ENCODE measurements around the gene WNK2.
"Not testable (repeated sequence)": the region's sequence is repeated elsewhere in the genome, so short reads cannot be mapped to it uniquely, and the experiment has no call there.

WNK2 gene

GRCh38 chr9:93323446-93323954 lies 139.6 kb downstream of the WNK2 start:
- in situ Hi-C loops (cut with HindIII; ENCODE audit: low pct_ligation_motif_present, low pct_unique_long_range_greater_than_20kb, low sequenced_read_pairs) = not testable (repeated sequence)

GRCh38 chr9:93324191-93324834 lies 140.4 kb downstream of the WNK2 start:
- in situ Hi-C loops (cut with HindIII; ENCODE audit: low pct_ligation_motif_present, low pct_unique_long_range_greater_than_20kb, low sequenced_read_pairs) = no loop called here
- DNase-seq = no peak

More at GRCh38 chr9:93323446-93323954, 139.6 kb downstream of the WNK2 start:
- DNase-seq = not testable (repeated sequence)

GRCh38 chr9:93325307-93326035 lies 141.5 kb downstream of the WNK2 start:
- DNase-seq = no peak
- in situ Hi-C loops (cut with HindIII; ENCODE audit: low pct_ligation_motif_present, low pct_unique_long_range_greater_than_20kb, low sequenced_read_pairs) = no loop called here

DNA sequence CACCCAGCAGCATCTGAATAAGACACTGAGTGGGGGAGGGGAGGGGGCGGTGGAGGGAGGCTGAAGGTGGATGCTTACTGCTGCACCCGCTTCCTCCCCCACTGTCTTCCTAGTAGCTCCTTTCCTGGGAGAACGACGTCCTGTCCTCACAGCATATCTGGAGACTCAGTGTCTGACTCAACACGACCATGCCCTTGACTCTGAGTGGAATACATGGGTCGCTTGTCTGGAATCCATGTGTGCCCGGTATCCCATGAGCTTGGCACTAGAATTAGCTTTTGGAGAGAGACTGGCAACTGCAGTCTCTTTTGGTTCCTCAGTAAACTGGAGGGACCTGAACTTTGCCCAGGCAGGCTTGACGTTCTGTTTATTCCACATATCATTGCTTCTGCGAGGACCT lies 142.1 kb downstream of the WNK2 start:
- in situ Hi-C loops (cut with HindIII; ENCODE audit: low pct_ligation_motif_present, low pct_unique_long_range_greater_than_20kb, low sequenced_read_pairs) = no loop called here
- no peak for DNase-seq

- no peak for DNase-seq
- in situ Hi-C loops (cut with HindIII; ENCODE audit: low pct_ligation_motif_present, low pct_unique_long_range_greater_than_20kb, low sequenced_read_pairs) = no loop called here
Observed at GRCh38 chr9:93326654-93327053, 142.7 kb downstream of the WNK2 start.

- in situ Hi-C loops (cut with HindIII; ENCODE audit: low pct_ligation_motif_present, low pct_unique_long_range_greater_than_20kb, low sequenced_read_pairs) = no loop called here
- DNase-seq = no peak
Observed at GRCh38 chr9:93329629-93330280, 145.8 kb downstream of the WNK2 start.

DNA sequence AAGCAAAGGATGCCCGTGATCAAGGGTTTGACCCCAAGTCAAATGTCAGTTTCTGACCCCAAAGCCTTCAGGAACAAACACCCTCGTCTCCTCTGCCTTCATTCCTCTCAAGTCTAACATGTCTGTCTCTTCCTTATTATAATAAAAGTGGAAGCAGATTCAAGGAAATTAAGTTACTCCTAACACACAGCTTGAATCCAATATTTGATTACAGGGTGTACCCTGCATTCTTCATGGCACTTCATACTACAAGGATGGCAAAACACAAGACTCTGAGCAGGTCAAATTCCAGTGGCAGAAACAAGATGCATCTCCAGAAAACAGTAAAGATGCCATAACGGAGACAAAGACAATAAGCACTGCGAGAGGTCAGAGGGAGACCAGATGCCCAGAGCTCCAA lies 148.4 kb downstream of the WNK2 start:
- in situ Hi-C loops (cut with HindIII; ENCODE audit: low pct_ligation_motif_present, low pct_unique_long_range_greater_than_20kb, low sequenced_read_pairs) = no loop called here
- DNase-seq = no peak

GRCh38 chr9:93336720-93337119 lies 152.8 kb downstream of the WNK2 start:
- in situ Hi-C loops (cut with HindIII; ENCODE audit: low pct_ligation_motif_present, low pct_unique_long_range_greater_than_20kb, low sequenced_read_pairs) = no loop called here
- no peak for DNase-seq

DNA sequence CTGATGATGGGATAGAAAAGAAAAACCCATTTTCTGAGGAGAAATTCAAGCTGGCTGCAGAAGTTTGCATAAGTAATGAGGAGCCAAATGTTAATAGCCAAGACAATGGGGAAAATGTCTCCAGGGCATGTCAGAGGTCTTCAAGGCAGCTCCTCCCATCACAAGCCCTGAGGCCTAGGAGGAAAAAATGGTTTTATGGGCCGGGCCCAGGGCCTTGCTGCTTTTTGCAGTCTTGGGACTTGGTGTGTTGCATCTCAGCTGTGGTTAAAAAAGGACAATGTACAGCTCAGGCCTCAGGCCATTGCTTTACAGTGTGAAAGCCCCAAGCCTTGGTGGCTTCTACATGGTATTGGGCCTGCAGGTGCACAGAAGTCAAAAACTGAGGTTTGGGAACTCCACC lies 154.3 kb downstream of the WNK2 start:
- DNase-seq; in situ Hi-C loops (cut with HindIII; ENCODE audit: low pct_ligation_motif_present, low pct_unique_long_range_greater_than_20kb, low sequenced_read_pairs): not testable (repeated sequence)

GRCh38 chr9:93340091-93340490 lies 156.2 kb downstream of the WNK2 start:
- in situ Hi-C loops (cut with HindIII; ENCODE audit: low pct_ligation_motif_present, low pct_unique_long_range_greater_than_20kb, low sequenced_read_pairs) = no loop called here
- no peak for DNase-seq

- in situ Hi-C loops (cut with HindIII; ENCODE audit: low pct_ligation_motif_present, low pct_unique_long_range_greater_than_20kb, low sequenced_read_pairs); DNase-seq: not testable (repeated sequence)
Observed at GRCh38 chr9:93341820-93342219, 157.9 kb downstream of the WNK2 start.

DNA sequence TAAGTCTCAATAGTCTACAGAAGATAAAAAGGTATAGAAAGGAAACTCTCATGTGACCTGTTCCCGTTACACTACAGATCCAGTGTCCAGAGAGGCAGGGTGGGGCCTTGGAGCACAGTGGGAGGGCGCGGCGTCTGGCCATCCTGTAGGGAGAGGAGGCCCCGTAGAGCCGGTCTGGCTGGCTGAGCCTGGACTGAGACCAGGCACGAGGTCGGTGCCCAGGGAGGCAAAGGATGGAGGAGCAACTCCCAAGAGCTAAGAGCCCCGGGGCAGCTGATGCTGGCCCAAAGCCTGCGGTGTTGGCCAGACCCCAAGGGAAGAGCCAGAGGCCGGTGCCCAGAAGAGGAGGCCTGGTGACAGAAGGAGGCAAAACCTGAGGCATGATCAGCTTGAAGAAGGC lies 158.5 kb downstream of the WNK2 start:
- in situ Hi-C loops (cut with HindIII; ENCODE audit: low pct_ligation_motif_present, low pct_unique_long_range_greater_than_20kb, low sequenced_read_pairs); DNase-seq: not testable (repeated sequence)

DNA sequence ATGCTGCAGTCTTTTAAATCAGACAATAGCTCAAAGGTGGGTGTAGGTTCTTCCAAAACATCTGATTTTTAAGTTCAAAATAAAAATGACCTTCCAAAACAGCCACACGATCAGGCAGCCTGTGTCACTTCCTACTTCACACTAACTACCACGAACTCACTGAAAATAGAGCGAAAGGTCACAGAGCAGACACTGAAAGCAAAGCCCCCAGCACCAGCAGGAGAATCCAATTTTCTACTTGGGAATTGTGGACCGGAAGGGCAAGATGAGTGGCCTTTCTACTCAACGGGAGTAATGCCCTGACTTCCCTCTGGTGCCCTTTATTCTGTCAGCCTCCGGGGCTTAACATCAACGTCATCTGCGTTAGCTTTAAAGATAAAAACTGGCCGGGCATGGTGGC lies 159.7 kb downstream of the WNK2 start:
- DNase-seq = no peak
- in situ Hi-C loops (cut with HindIII; ENCODE audit: low pct_ligation_motif_present, low pct_unique_long_range_greater_than_20kb, low sequenced_read_pairs) = no loop called here

DNA sequence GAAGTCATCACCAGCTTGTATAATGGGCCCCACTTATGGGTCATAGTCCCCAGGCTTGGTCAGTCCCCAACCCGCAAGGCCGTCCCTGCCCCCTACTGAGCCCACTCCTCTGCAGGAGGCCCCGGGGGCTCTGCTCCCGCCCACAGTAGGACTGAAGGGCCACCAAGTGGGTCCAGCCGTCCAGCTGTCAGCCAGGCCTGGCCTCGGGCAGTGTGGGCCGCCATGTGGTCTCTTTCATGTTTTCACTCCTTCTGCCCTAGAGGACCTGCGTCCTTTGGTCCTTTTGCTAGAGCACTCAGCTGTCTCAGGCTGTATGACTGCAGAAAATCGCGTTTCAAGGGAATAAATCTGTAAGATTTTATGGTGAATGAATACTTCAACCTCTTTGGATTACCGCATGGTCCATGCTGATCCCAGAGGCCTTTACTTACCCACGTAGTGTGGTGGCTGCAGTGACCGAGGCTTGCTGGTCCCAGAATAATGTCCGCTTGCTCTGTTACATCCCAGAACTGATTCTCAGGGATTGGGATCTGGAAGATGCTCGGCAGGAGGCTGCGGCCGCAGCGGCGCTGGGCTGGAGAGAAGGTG lies 161.8 kb downstream of the WNK2 start:
- no peak for DNase-seq
- in situ Hi-C loops (cut with HindIII; ENCODE audit: low pct_ligation_motif_present, low pct_unique_long_range_greater_than_20kb, low sequenced_read_pairs) = no loop called here

- no peak for DNase-seq
- in situ Hi-C loops (cut with HindIII; ENCODE audit: low pct_ligation_motif_present, low pct_unique_long_range_greater_than_20kb, low sequenced_read_pairs) = no loop called here
Observed at GRCh38 chr9:93346231-93347112, 162.5 kb downstream of the WNK2 start.

- in situ Hi-C loops (cut with HindIII; ENCODE audit: low pct_ligation_motif_present, low pct_unique_long_range_greater_than_20kb, low sequenced_read_pairs); DNase-seq: not testable (repeated sequence)
Observed at GRCh38 chr9:93347371-93347975, 163.5 kb downstream of the WNK2 start.

DNA sequence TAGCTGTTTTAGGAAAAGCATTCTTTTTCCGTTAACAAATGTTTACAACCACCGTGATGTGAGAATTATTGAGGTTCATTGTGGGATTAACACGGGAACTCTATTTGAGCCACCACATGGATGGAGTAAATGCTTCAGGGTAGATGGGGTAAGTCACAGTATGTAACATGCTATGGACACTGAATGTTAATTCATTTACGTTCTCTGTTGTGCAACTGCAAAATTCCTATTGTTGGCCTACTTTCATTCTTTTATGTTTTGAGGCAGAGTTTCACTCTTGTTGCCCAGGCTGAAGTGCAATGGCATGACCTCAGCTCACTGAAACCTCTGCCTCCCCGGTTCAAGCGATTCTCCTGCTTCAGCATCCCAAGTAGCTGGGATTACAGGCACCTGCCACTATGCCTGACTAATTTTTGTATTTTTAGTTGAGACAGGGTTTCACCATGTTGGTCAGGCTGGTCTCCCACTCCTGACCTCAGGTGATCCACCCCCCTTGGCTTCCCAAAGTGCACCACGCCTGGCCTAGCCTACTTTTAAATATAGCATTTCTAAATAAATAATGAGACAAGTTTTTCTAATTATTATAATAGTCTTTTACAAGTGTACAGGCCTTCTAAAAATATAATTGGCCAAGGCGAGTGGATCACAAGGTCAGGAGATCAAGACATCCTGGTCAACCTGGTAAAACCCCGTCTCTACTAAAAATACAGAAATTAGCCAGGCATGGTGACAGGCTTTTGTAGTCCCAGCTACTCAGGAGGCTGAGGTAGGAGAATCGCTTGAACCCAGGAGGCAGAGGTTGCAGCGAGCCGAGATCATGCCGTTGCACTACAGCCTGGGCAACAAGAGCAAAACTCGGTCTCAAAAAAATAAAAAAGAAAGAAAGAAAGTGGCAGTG lies 169.7 kb downstream of the WNK2 start:
- in situ Hi-C loops (cut with HindIII; ENCODE audit: low pct_ligation_motif_present, low pct_unique_long_range_greater_than_20kb, low sequenced_read_pairs); DNase-seq: not testable (repeated sequence)
